CD4-positive, alpha-beta T cell (primary cell): Measurements from ENCODE around the gene DYNC1LI1. TPM values are rescaled to one million over a fixed set of nuclear protein-coding genes. Genes with fewer than 3 reads are reported as not detected.
"Not testable (repeated sequence)": the region's sequence is repeated elsewhere in the genome, so short reads cannot be mapped to it uniquely, and the experiment has no call there.

Source experiments
- ATAC-seq: fragments of 200-7000 bp; cut with Tn5 transposase; one replicate; pipeline ENCODE4 v1.10.0; 2022; ENCODE audit warnings: mild to moderate bottlenecking; ENCODE audit not compliant: poor library complexity
- CTCF ChIA-PET: fragments of 350-600 bp; sonication (Branson Sonifier 250); formaldehyde crosslinking; loops from one replicate; lab custom pipeline; 2021; ENCODE audit warnings: antibody characterized with exemption, inconsistent platforms; lab: Charles Lee
- POLR2A ChIA-PET: fragments of 350-600 bp; sonication (Branson Sonifier 250); formaldehyde crosslinking; loops from one replicate; lab custom pipeline; 2021; ENCODE audit warnings: antibody characterized with exemption, inconsistent platforms; lab: Charles Lee
- DNase-seq, 14 experiments: peaks; one replicate each; pipeline ENCODE4 v3.0.0-alpha.2; 2013 to 2020; ENCODE audit warnings: mixed read lengths in 2 of 14
- H3K27ac ChIP-seq, 2 donors: one replicate each; pipeline versions ENCODE4 v1.5.1 to v1.7.0; 2013; ENCODE audit warnings: low read length in 2 of 2, low read depth in 1 of 2, mild to moderate bottlenecking in 1 of 2
- H3K27me3 ChIP-seq, 2 experiments: 1 replicate in 1 of 2; 2 replicates in 1 of 2; pipeline versions ENCODE4 v1.6.1 to v1.7.0; 2013; ENCODE audit warnings: low read length in 2 of 2, control low read depth in 1 of 2, mild to moderate bottlenecking in 1 of 2, moderate library complexity in 1 of 2; ENCODE audit not compliant: insufficient read depth in 2 of 2, control insufficient read depth in 1 of 2
- H3K36me3 ChIP-seq: one replicate; pipeline ENCODE4 v1.6.1; 2013; ENCODE audit warnings: low read length, control low read depth; ENCODE audit not compliant: insufficient read depth
- H3K4me1 ChIP-seq: one replicate; pipeline ENCODE4 v1.6.1; 2013; ENCODE audit warnings: low read length, control low read depth; ENCODE audit not compliant: insufficient read depth
- H3K4me3 ChIP-seq: one replicate; pipeline ENCODE4 v1.5.1; 2013; ENCODE audit warnings: mild to moderate bottlenecking, low read length, moderate library complexity
- H3K9me3 ChIP-seq, 2 experiments: 1 replicate in 1 of 2; 2 replicates in 1 of 2; pipeline versions ENCODE4 v1.6.1 to v1.7.0; 2013; ENCODE audit warnings: low read length in 2 of 2, mild to moderate bottlenecking in 2 of 2, control low read depth in 1 of 2, moderate library complexity in 1 of 2; ENCODE audit not compliant: control insufficient read depth in 1 of 2, insufficient read depth in 1 of 2
- H3K27ac Mint-ChIP-seq: one replicate; pipeline ENCODE4 v1.8.0; 2020; ENCODE audit warnings: mixed read lengths
- H3K27me3 Mint-ChIP-seq: one replicate; pipeline ENCODE4 v1.8.0; 2021; ENCODE audit warnings: mixed read lengths
- H3K36me3 Mint-ChIP-seq: one replicate; pipeline ENCODE4 v1.8.0; 2021; ENCODE audit warnings: low read depth, mixed read lengths
- H3K4me1 Mint-ChIP-seq: one replicate; pipeline ENCODE4 v1.8.0; 2021; ENCODE audit warnings: low read depth, mixed read lengths
- H3K4me3 Mint-ChIP-seq: one replicate; pipeline ENCODE4 v1.8.0; 2020; ENCODE audit warnings: mild to moderate bottlenecking, mixed read lengths
- H3K9me3 Mint-ChIP-seq: one replicate; pipeline ENCODE4 v1.8.0; 2020; ENCODE audit warnings: mixed read lengths
- CTCF ChIP-seq: fragments of 200-600 bp; IDR thresholded peaks from one replicate; pipeline ENCODE4 v1.8.0; 2022; ENCODE audit warnings: antibody characterized with exemption, mild to moderate bottlenecking
- intact Hi-C, 2 experiments: fragments of 100-400 bp; cut with DNase I in 1 of 2; cut with micrococcal nuclease in 1 of 2; formaldehyde crosslinking; loops; one replicate each; pipeline versions ENCODE4 v1.15.1 to v1.9.0; 2023 to 2025; cut with DNase I, micrococcal nuclease
- total RNA-seq, 174 experiments: library from RNA in 2 of 174; stranded (reverse) in 2 of 174; gene quantifications; one replicate each; pipeline ENCODE4 v1.2.3 and lab custom pipeline; 2021 to 2026

DYNC1LI1 gene
- total RNA-seq, 2 experiments from 2014 or later, result 28.1 to 28.3 TPM

GRCh38 chr3:32525720-32526119 is 44.9 kb downstream of the DYNC1LI1 start:
- no peak for DNase-seq
- H3K36me3 Mint-ChIP-seq, result peaks cover 64% of the 10 kb centered on the region
- H3K27me3 ChIP-seq, result no peaks in the 10 kb centered on the region
- peaks cover 43% of the 10 kb centered on the region for H3K36me3 ChIP-seq
- no peaks in the 10 kb centered on the region for H3K9me3 Mint-ChIP-seq
- ChIA-PET POLR2A (no interaction called here), CTCF (interaction anchor here (0.6 kb wide), 1 partner anchor 550 kb away, joined by 3 read pairs; no protein-coding TSS in a partner anchor)
- H3K4me1 ChIP-seq, result no peaks in the 10 kb centered on the region
- intact Hi-C loops, result no loop called here
- H3K27ac ChIP-seq, result no peak overlapping the region
- no peaks in the 10 kb centered on the region for H3K27me3 Mint-ChIP-seq
- H3K27ac Mint-ChIP-seq, result no peak overlapping the region
- H3K4me3 ChIP-seq, result no peak overlapping the region
- no peak for TF ChIP-seq CTCF
- no peaks in the 10 kb centered on the region for H3K4me1 Mint-ChIP-seq
- H3K9me3 ChIP-seq, result no peaks in the 10 kb centered on the region
- no peak for ATAC-seq
- H3K4me3 Mint-ChIP-seq, result no peak overlapping the region

- POLR2A ChIA-PET, result no interaction called here
- ATAC-seq (no peak), DNase-seq (no peak)
- no peaks in the 10 kb centered on the region for H3K27me3 Mint-ChIP-seq
- H3K27me3 ChIP-seq, result no peaks in the 10 kb centered on the region
- no peak overlapping the region for H3K4me3 ChIP-seq
- no peaks in the 10 kb centered on the region for H3K9me3 ChIP-seq
- no peak for TF ChIP-seq CTCF
- H3K4me1 ChIP-seq, result no peaks in the 10 kb centered on the region
- no peaks in the 10 kb centered on the region for H3K9me3 Mint-ChIP-seq
- no peak overlapping the region for H3K4me3 Mint-ChIP-seq
- no peak overlapping the region for H3K27ac ChIP-seq
- H3K36me3 ChIP-seq, result peaks cover 30% of the 10 kb centered on the region
- H3K36me3 Mint-ChIP-seq, result peaks cover 41% of the 10 kb centered on the region
- no peaks in the 10 kb centered on the region for H3K4me1 Mint-ChIP-seq
- H3K27ac Mint-ChIP-seq, result no peak overlapping the region
- CTCF ChIA-PET, result no interaction called here
- intact Hi-C loops, result no loop called here
Measured at GRCh38 chr3:32522682-32523081, 48.0 kb downstream of the DYNC1LI1 start.

- H3K4me3 Mint-ChIP-seq, H3K9me3 Mint-ChIP-seq, H3K36me3 ChIP-seq, H3K27me3 ChIP-seq, H3K4me3 ChIP-seq, H3K4me1 ChIP-seq, ATAC-seq, H3K27me3 Mint-ChIP-seq, H3K27ac ChIP-seq, H3K27ac Mint-ChIP-seq, H3K9me3 ChIP-seq, DNase-seq, POLR2A ChIA-PET, H3K4me1 Mint-ChIP-seq: not testable (repeated sequence)
- CTCF ChIA-PET, result interaction anchor here (0.5 kb wide), 1 partner anchor 15 kb away, joined by 4 read pairs; no protein-coding TSS in a partner anchor
- intact Hi-C loops, result loop anchor here in 1 of 2 experiments (10.0 kb wide), 1 partner anchor 56 kb away; the partner anchor contains the start of gene DYNC1LI1
- H3K36me3 Mint-ChIP-seq, result peaks cover 11% of the 10 kb centered on the region
Measured at GRCh38 chr3:32518921-32519320, 51.7 kb downstream of the DYNC1LI1 start.

- intact Hi-C loops, result loop anchor here in 1 of 2 experiments (10.0 kb wide), 1 partner anchor 58 kb away; the partner anchor contains the start of gene DYNC1LI1
- H3K36me3 ChIP-seq, H3K27me3 ChIP-seq, H3K4me3 ChIP-seq, ATAC-seq, H3K9me3 ChIP-seq, H3K4me1 Mint-ChIP-seq, H3K9me3 Mint-ChIP-seq, POLR2A ChIA-PET, CTCF ChIA-PET, H3K27ac ChIP-seq, H3K27me3 Mint-ChIP-seq, H3K4me1 ChIP-seq, DNase-seq, H3K36me3 Mint-ChIP-seq: not testable (repeated sequence)
- H3K4me3 Mint-ChIP-seq, result peak overlapping the region; percentile 74
- peak overlapping the region; percentile 70 for H3K27ac Mint-ChIP-seq
Measured at GRCh38 chr3:32516751-32517150, 53.9 kb downstream of the DYNC1LI1 start.
